OCI-LY3 (cell line): ENCODE data around the gene MOCS2.

Experiments used
- H2AFZ ChIP-seq: fragments of 200-600, 300-600 bp; shearing (Covaris generic); 2 replicates; pipeline ENCODE4 v1.6.0; 2014; ENCODE audit warnings: antibody characterized with exemption, low read depth, low read length
- H3K27ac ChIP-seq: fragments of 200-600, 300-600 bp; sonication (generic); 2 replicates; pipeline ENCODE4 v1.5.1; 2014; ENCODE audit warnings: mild to moderate bottlenecking, low read length, moderate library complexity, mixed read lengths
- H3K27me3 ChIP-seq: fragments of 200-600, 300-600 bp; sonication (generic); 2 replicates; pipeline ENCODE4 v1.6.1; 2014; ENCODE audit warnings: low read depth, low read length, mixed read lengths
- H3K36me3 ChIP-seq: fragments of 200-600, 300-600 bp; sonication (generic); replicated peaks from 2 replicates; pipeline ENCODE3; 2014; ENCODE audit warnings: low read depth, low read length, mixed read lengths
- H3K4me1 ChIP-seq: fragments of 300-600, 200-600 bp; sonication (generic); 2 replicates; pipeline ENCODE4 v1.6.1; 2014; ENCODE audit warnings: low read length, mixed read lengths
- H3K4me2 ChIP-seq: fragments of 200-600, 300-600 bp; sonication (generic); 2 replicates; pipeline ENCODE4 v1.6.1; 2014; ENCODE audit warnings: low read length, mixed read lengths
- H3K4me3 ChIP-seq: fragments of 300-600, 200-600 bp; sonication (generic); 2 replicates; pipeline ENCODE4 v1.5.1; 2014; ENCODE audit warnings: antibody characterized with exemption, mild to moderate bottlenecking, low read length, moderate library complexity
- H3K79me2 ChIP-seq: fragments of 300-600, 200-600 bp; shearing (Covaris generic); 2 replicates; pipeline ENCODE4 v1.6.1; 2014; ENCODE audit warnings: mild to moderate bottlenecking, low read length, mixed read lengths
- H3K9ac ChIP-seq: fragments of 300-600, 200-600 bp; shearing (Covaris generic); 2 replicates; pipeline ENCODE4 v1.6.0; 2014; ENCODE audit warnings: mild to moderate bottlenecking, low read length, moderate library complexity
- H3K9me3 ChIP-seq: fragments of 200-600, 300-600 bp; shearing (Covaris generic); 2 replicates; pipeline ENCODE4 v1.6.1; 2014; ENCODE audit warnings: low read length, mixed read lengths; ENCODE audit not compliant: insufficient read depth
- H4K20me1 ChIP-seq: fragments of 200-600, 300-600 bp; sonication (generic); 2 replicates; pipeline ENCODE4 v1.6.1; 2016; ENCODE audit warnings: low read length, mixed read lengths; ENCODE audit not compliant: insufficient read depth
- EZH2phosphoT487 ChIP-seq: fragments of 200-600 bp; shearing (Covaris generic); IDR thresholded peaks from 2 replicates; pipeline ENCODE4 v1.6.1; 2018; ENCODE audit warnings: antibody characterized with exemption, mixed run types, low read depth
- TF ChIP-seq, protein P1 (sequence below): fragments of 200-600, 300-600 bp; sonication (generic); IDR thresholded peaks from 2 replicates; pipeline ENCODE4 v1.5.1; 2014; ENCODE audit warnings: antibody characterized with exemption, low read length, low read depth

The MOCS2 gene

DNA sequence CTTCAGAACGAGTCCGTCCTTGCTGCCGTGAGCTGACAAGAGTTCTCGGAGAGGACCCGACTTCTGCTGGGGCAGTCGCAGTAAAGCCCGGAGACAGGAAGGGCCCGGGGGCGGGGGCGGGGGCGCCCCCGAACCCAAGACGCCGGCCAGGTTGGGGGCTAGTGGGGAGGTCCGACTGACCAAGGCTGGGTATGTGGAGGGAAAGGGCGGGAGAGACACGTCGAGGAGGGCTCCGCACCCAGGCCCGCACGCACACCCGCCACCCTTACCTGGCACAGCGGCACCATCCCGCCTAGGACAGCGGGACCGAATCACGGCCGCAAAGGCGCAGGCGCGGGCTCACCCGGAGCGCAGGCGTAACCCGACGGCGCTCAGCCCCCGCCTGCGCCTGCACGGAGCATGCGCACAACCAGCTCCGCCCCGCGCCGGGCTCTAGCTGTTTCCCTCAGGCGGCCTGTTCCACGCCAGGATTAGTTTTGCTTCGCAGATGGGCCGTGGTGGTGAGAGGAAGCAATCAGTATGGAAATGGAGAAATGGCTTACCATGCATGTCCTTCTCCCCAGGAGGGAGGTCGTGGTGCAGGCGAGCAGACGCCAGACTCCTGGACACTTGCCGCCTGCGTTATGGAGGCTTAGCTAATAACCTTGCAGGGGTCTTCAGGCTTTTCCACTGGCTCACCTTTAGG, at the start of gene MOCS2:
Gene MOCS2, minus strand, starts transcription at position 315 of the 685 bp plus-strand sequence. CDS start 2,583 bp downstream, outside the sequence.
- TF ChIP-seq, protein P1, sequence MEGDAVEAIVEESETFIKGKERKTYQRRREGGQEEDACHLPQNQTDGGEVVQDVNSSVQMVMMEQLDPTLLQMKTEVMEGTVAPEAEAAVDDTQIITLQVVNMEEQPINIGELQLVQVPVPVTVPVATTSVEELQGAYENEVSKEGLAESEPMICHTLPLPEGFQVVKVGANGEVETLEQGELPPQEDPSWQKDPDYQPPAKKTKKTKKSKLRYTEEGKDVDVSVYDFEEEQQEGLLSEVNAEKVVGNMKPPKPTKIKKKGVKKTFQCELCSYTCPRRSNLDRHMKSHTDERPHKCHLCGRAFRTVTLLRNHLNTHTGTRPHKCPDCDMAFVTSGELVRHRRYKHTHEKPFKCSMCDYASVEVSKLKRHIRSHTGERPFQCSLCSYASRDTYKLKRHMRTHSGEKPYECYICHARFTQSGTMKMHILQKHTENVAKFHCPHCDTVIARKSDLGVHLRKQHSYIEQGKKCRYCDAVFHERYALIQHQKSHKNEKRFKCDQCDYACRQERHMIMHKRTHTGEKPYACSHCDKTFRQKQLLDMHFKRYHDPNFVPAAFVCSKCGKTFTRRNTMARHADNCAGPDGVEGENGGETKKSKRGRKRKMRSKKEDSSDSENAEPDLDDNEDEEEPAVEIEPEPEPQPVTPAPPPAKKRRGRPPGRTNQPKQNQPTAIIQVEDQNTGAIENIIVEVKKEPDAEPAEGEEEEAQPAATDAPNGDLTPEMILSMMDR, result no peak
- no peak for TF ChIP-seq EZH2phosphoT487
- Histone ChIP-seq H3K27ac (0 out of 2 replicates have a peak within 1 kb of the TSS, but pooled peaks have one; percentile 9), H3K9me3 (no peaks in the 10 kb centered on the region), H3K4me1 (peaks cover 10% of the 10 kb centered on the region; the same call in 1 of the 2 replicates), H3K27me3 (no peaks in the 10 kb centered on the region), H3K4me2 (peak within 1 kb of the TSS; percentile 88), H3K36me3 (peaks cover 5% of the 10 kb centered on the region), H3K4me3 (peak within 1 kb of the TSS; percentile 90), H2AFZ (peak within 1 kb of the TSS; percentile 78), H4K20me1 (no peaks in the 10 kb centered on the region), H3K9ac (peak within 1 kb of the TSS; percentile 71), H3K79me2 (peaks cover 12% of the 10 kb centered on the region)

GRCh38 chr5:53151713-53152458, 42.3 kb upstream of the MOCS2 start:
- no peaks in the 10 kb centered on the region for H3K27me3 ChIP-seq
- no peak overlapping the region for H3K4me2 ChIP-seq
- no peak overlapping the region for H2AFZ ChIP-seq
- H3K4me3 ChIP-seq, result no peak overlapping the region
- TF ChIP-seq, protein P1, result no peak
- TF ChIP-seq EZH2phosphoT487, result no peak
- H3K9me3 ChIP-seq, result no peaks in the 10 kb centered on the region
- no peaks in the 10 kb centered on the region for H3K36me3 ChIP-seq
- no peak overlapping the region for H3K27ac ChIP-seq
- no peaks in the 10 kb centered on the region for H3K4me1 ChIP-seq
- no peaks in the 10 kb centered on the region for H3K79me2 ChIP-seq
- H3K9ac ChIP-seq, result no peak overlapping the region
- H4K20me1 ChIP-seq, result no peaks in the 10 kb centered on the region

GRCh38 chr5:53133020-53133419, 23.5 kb upstream of the MOCS2 start:
- H3K27ac ChIP-seq, result no peak overlapping the region
- TF ChIP-seq EZH2phosphoT487, result no peak
- TF ChIP-seq, protein P1, result no peak

DNA sequence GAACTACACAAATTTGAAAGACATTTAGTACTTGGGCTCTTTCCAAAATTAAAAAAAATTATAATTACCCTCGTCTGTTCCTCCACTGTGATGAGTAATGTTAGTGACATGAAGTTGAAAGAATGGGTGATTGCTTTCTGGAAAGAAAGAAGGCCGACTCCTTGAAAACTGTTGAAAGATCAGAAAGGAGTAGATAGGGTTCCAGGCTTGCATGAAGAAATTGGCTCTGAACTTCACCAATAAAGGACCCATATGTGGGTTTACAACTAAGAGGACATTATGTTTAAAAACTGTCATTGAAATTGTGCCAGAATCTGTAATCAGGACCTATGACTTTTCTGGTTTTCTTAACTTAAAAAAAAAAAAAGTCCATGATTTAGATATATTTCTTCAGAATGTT, 20.7 kb upstream of the MOCS2 start:
- no peak for TF ChIP-seq EZH2phosphoT487
- TF ChIP-seq, protein P1, result no peak
- Histone ChIP-seq H3K79me2 (no peaks in the 10 kb centered on the region), H2AFZ (no peak overlapping the region), H3K36me3 (no peaks in the 10 kb centered on the region), H3K4me1 (no peaks in the 10 kb centered on the region), H3K9me3 (no peaks in the 10 kb centered on the region), H3K27me3 (no peaks in the 10 kb centered on the region), H3K27ac (no peak overlapping the region), H3K9ac (no peak overlapping the region), H4K20me1 (no peaks in the 10 kb centered on the region), H3K4me3 (no peak overlapping the region), H3K4me2 (no peak overlapping the region)

More at GRCh38 chr5:53133020-53133419, 23.5 kb upstream of the MOCS2 start:
- H3K4me3 ChIP-seq, result no peak overlapping the region
- no peak overlapping the region for H3K9ac ChIP-seq
- no peaks in the 10 kb centered on the region for H3K4me1 ChIP-seq
- no peaks in the 10 kb centered on the region for H4K20me1 ChIP-seq
- H3K36me3 ChIP-seq, result no peaks in the 10 kb centered on the region
- no peak overlapping the region for H3K4me2 ChIP-seq
- no peaks in the 10 kb centered on the region for H3K9me3 ChIP-seq
- no peaks in the 10 kb centered on the region for H3K27me3 ChIP-seq
- H3K79me2 ChIP-seq, result no peaks in the 10 kb centered on the region
- no peak overlapping the region for H2AFZ ChIP-seq
